ENCODE results near the gene PICK1.

PICK1 gene

GRCh38 chr22:38051261-38051660 lies 5.9 kb upstream of the PICK1 start:
- DNase-seq (no peak), ATAC-seq (replicated peaks) (no peak)
- Mint-ChIP-seq H3K4me3 (no peak overlapping the region), H3K36me3 (no peaks in the 10 kb centered on the region), H3K9me3 (no peaks in the 10 kb centered on the region), H3K27ac (no peak overlapping the region), H3K4me1 (peaks cover 7 to 10% of the 10 kb centered on the region in 2 donors), H3K27me3 (peaks cover 3 to 26% of the 10 kb centered on the region in 2 donors)

GRCh38 chr22:38051900-38052862 lies 5.0 kb upstream of the PICK1 start:
- no peaks in the 10 kb centered on the region for H3K36me3 Mint-ChIP-seq
- H3K4me3 Mint-ChIP-seq: peak overlapping the region in 1 of 2 donors; percentile 30
- H3K4me1 Mint-ChIP-seq: peaks cover 10 to 19% of the 10 kb centered on the region in 2 donors
- H3K27me3 Mint-ChIP-seq: peaks cover 3 to 26% of the 10 kb centered on the region in 2 donors
- H3K27ac Mint-ChIP-seq: no peak overlapping the region
- peak; percentile 83 to 85 for ATAC-seq (replicated peaks)
- peak; percentile 67 for DNase-seq
- H3K9me3 Mint-ChIP-seq: no peaks in the 10 kb centered on the region

GRCh38 chr22:38062791-38063190 lies 5.6 kb downstream of the PICK1 start:
- no peak for DNase-seq

GRCh38 chr22:38065539-38065938 lies 8.3 kb downstream of the PICK1 start:
- H3K27me3 Mint-ChIP-seq: no peaks in the 10 kb centered on the region
- no peak overlapping the region for H3K27ac Mint-ChIP-seq
- peaks cover 45 to 71% of the 10 kb centered on the region in 2 donors for H3K36me3 Mint-ChIP-seq
- DNase-seq (no peak), ATAC-seq (replicated peaks) (no peak)
- H3K4me3 Mint-ChIP-seq: no peak overlapping the region
- H3K9me3 Mint-ChIP-seq: no peaks in the 10 kb centered on the region
- peaks cover 5 to 8% of the 10 kb centered on the region in 2 donors for H3K4me1 Mint-ChIP-seq

More at GRCh38 chr22:38062791-38063190, 5.6 kb downstream of the PICK1 start:
- no peaks in the 10 kb centered on the region for H3K27me3 Mint-ChIP-seq
- H3K4me3 Mint-ChIP-seq: no peak overlapping the region
- peaks cover 8 to 16% of the 10 kb centered on the region in 2 donors for H3K4me1 Mint-ChIP-seq
- H3K27ac Mint-ChIP-seq: no peak overlapping the region
- no peak for ATAC-seq (replicated peaks)
- H3K36me3 Mint-ChIP-seq: peaks cover 43 to 68% of the 10 kb centered on the region in 2 donors
- H3K9me3 Mint-ChIP-seq: no peaks in the 10 kb centered on the region

GRCh38 chr22:38066381-38067027 lies 9.3 kb downstream of the PICK1 start:
- peaks cover 5 to 8% of the 10 kb centered on the region in 2 donors for H3K4me1 Mint-ChIP-seq
- H3K27ac Mint-ChIP-seq: peak overlapping the region; percentile 72
- no peak for DNase-seq
- peaks cover 45 to 71% of the 10 kb centered on the region in 2 donors for H3K36me3 Mint-ChIP-seq
- H3K9me3 Mint-ChIP-seq: no peaks in the 10 kb centered on the region
- no peak overlapping the region for H3K4me3 Mint-ChIP-seq
- H3K27me3 Mint-ChIP-seq: no peaks in the 10 kb centered on the region
- ATAC-seq (replicated peaks): no peak

GRCh38 chr22:38067028-38067415 lies 9.8 kb downstream of the PICK1 start:
- H3K9me3 Mint-ChIP-seq: no peaks in the 10 kb centered on the region
- peak overlapping the region; percentile 72 for H3K27ac Mint-ChIP-seq
- H3K4me1 Mint-ChIP-seq: peaks cover 5 to 8% of the 10 kb centered on the region in 2 donors
- no peaks in the 10 kb centered on the region for H3K27me3 Mint-ChIP-seq
- ATAC-seq (replicated peaks): no peak
- no peak for DNase-seq
- H3K4me3 Mint-ChIP-seq: no peak overlapping the region
- peaks cover 44 to 69% of the 10 kb centered on the region in 2 donors for H3K36me3 Mint-ChIP-seq

- no peak for DNase-seq
- Mint-ChIP-seq H3K27me3 (no peaks in the 10 kb centered on the region), H3K9me3 (no peaks in the 10 kb centered on the region), H3K27ac (peak overlapping the region; percentile 32), H3K4me3 (no peak overlapping the region), H3K4me1 (peaks cover under 1 to 2% of the 10 kb centered on the region in 2 donors), H3K36me3 (peaks cover 48 to 69% of the 10 kb centered on the region in 2 donors)
- no peak for ATAC-seq (replicated peaks)
Measured at GRCh38 chr22:38067761-38068360, 10.7 kb downstream of the PICK1 start.

GRCh38 chr22:38068641-38069371 lies 11.6 kb downstream of the PICK1 start:
- Mint-ChIP-seq H3K27ac (no peak overlapping the region), H3K4me3 (no peak overlapping the region), H3K27me3 (no peaks in the 10 kb centered on the region), H3K9me3 (no peaks in the 10 kb centered on the region), H3K36me3 (peaks cover 49 to 68% of the 10 kb centered on the region in 2 donors), H3K4me1 (no peaks in the 10 kb centered on the region)
- DNase-seq (no peak), ATAC-seq (replicated peaks) (no peak)

GRCh38 chr22:38069372-38070249 lies 12.4 kb downstream of the PICK1 start:
- Mint-ChIP-seq H3K27me3 (no peaks in the 10 kb centered on the region), H3K9me3 (no peaks in the 10 kb centered on the region), H3K4me3 (no peak overlapping the region), H3K36me3 (peaks cover 54 to 66% of the 10 kb centered on the region in 2 donors), H3K27ac (no peak overlapping the region), H3K4me1 (no peaks in the 10 kb centered on the region)
- DNase-seq (no peak), ATAC-seq (replicated peaks) (no peak)

GRCh38 chr22:38070250-38070921 lies 13.2 kb downstream of the PICK1 start:
- no peak for DNase-seq
- Mint-ChIP-seq H3K27ac (no peak overlapping the region), H3K9me3 (no peaks in the 10 kb centered on the region), H3K36me3 (peaks cover 51 to 61% of the 10 kb centered on the region in 2 donors), H3K4me3 (no peak overlapping the region), H3K27me3 (no peaks in the 10 kb centered on the region), H3K4me1 (no peaks in the 10 kb centered on the region)
- ATAC-seq (replicated peaks): no peak

GRCh38 chr22:38071421-38072321 lies 14.5 kb downstream of the PICK1 start:
- Mint-ChIP-seq H3K9me3 (no peaks in the 10 kb centered on the region), H3K27ac (no peak overlapping the region), H3K4me3 (no peak overlapping the region), H3K4me1 (no peaks in the 10 kb centered on the region), H3K27me3 (no peaks in the 10 kb centered on the region), H3K36me3 (peaks cover 43 to 48% of the 10 kb centered on the region in 2 donors)
- ATAC-seq (replicated peaks) (no peak), DNase-seq (no peak)

All from stimulated activated naive B cell treated with anti-CD40 and anti-IgM and Interleukin-4, amounts not matched to agents 10 μg/mL and 1 μg/mL and 100 μg/mL, for 72 hours (primary cell).